A673 (cell line): ENCODE results near the gene GCC1. TPM values are rescaled to one million over a fixed set of nuclear protein-coding genes. Genes with fewer than 3 reads are reported as not detected.

Experiments used
- BruUV-seq: library from RNA; stranded (reverse); fragments of 400-500 nt; replicated peaks from 2 replicates; lab custom pipeline; 2021; lab: Mats Ljungman, UMichigan
- CTCF ChIA-PET: fragments of 300-600 bp; sonication (Branson Sonifier 250); formaldehyde crosslinking; loops from one replicate; lab custom pipeline; 2022; ENCODE audit warnings: antibody characterized with exemption; lab: Charles Lee
- POLR2A ChIA-PET: fragments of 300-600 bp; sonication (Branson Sonifier 250); formaldehyde crosslinking; loops from one replicate; lab custom pipeline; 2022; ENCODE audit warnings: antibody characterized with exemption; ENCODE audit not compliant: low non-redundant PET; lab: Charles Lee
- DNase-seq: peaks from one replicate; pipeline ENCODE4 v3.0.0-alpha.2; 2015; ENCODE audit warnings: low spot score
- H3K27ac ChIP-seq: fragments of 200-600 bp; sonication (generic); 2 replicates; pipeline ENCODE4 v1.5.1; 2016; ENCODE audit warnings: mixed run types, low read depth, mild to moderate bottlenecking, mixed read lengths, antibody characterized with exemption, low read length; ENCODE audit not compliant: poor library complexity, severe bottlenecking
- H3K27me3 ChIP-seq: fragments of 200-600 bp; sonication (generic); replicated peaks from 2 replicates; pipeline ENCODE4 v1.6.1; 2017; ENCODE audit warnings: mixed run types, low read depth, mild to moderate bottlenecking, mixed read lengths, antibody characterized with exemption, low read length; ENCODE audit not compliant: insufficient read depth, poor library complexity
- H3K36me3 ChIP-seq: fragments of 200-600 bp; sonication (generic); 2 replicates; pipeline ENCODE4 v1.6.1; 2016; ENCODE audit warnings: mixed run types, mild to moderate bottlenecking, mixed read lengths, antibody characterized with exemption, low read length; ENCODE audit not compliant: insufficient read depth, poor library complexity, severe bottlenecking
- H3K4me1 ChIP-seq: fragments of 200-600 bp; sonication (generic); 2 replicates; pipeline ENCODE4 v1.6.1; 2017; ENCODE audit warnings: mixed run types, mild to moderate bottlenecking, mixed read lengths, antibody characterized with exemption, low read length; ENCODE audit not compliant: insufficient read depth, poor library complexity, severe bottlenecking
- H3K4me3 ChIP-seq: fragments of 200-600 bp; sonication (generic); 2 replicates; pipeline ENCODE4 v1.5.1; 2016; ENCODE audit warnings: low read depth, mixed run types, mild to moderate bottlenecking, mixed read lengths, low read length; ENCODE audit not compliant: poor library complexity, severe bottlenecking
- H3K9me3 ChIP-seq: fragments of 200-600 bp; sonication (generic); 2 replicates; pipeline ENCODE4 v1.6.1; 2016; ENCODE audit warnings: mixed run types, low read depth, mild to moderate bottlenecking, mixed read lengths, antibody characterized with exemption, low read length; ENCODE audit not compliant: poor library complexity, severe bottlenecking
- EZH2 ChIP-seq: fragments of 200-600 bp; sonication (generic); IDR thresholded peaks from 2 replicates; pipeline ENCODE4 v1.6.1; 2017; ENCODE audit warnings: borderline replicate concordance, low read depth, mild to moderate bottlenecking, mixed read lengths, antibody characterized with exemption, low read length; ENCODE audit not compliant: poor library complexity, severe bottlenecking
- intact Hi-C: fragments of 100-400 bp; cut with micrococcal nuclease; formaldehyde crosslinking; loops from one replicate; pipeline ENCODE4 v1.10.0; 2022; ENCODE audit not compliant: unreplicated experiment
- total RNA-seq: library from RNA; stranded (reverse); gene quantifications from 2 replicates; pipeline ENCODE4 v1.2.3, GENCODE V29; 2021
- TF ChIP-seq, protein P1 (sequence below): fragments of 300-800, 200-600 bp; sonication (generic); conservative IDR thresholded peaks from 2 replicates; pipeline ENCODE4 v1.5.1; 2017; ENCODE audit warnings: low read depth, mild to moderate bottlenecking, antibody characterized with exemption, low read length, moderate library complexity, mixed read lengths

The GCC1 gene
- total RNA-seq, 1 experiment from 2014 or later = 15.2 TPM

DNA sequence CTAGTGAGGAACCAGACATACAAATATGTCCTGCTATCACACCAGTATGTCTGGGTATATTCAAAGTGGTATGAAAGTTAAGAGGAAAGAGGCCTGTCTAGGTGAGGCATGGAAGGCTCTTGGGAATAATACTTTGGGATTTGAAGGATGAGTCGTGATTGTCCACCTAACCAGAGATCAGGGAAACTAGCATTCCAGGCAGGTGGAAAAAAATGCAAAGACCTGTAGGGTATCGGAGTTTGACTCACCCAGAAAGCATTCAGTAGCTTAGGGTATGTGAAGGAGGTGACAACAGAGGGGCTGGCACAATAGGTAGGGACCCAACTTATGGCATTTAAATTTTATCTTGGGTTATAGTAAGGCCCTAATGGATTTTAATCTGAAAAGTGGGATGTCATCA is 950 bp upstream of the GCC1 start:
- no peaks in the 10 kb centered on the region for H3K9me3 ChIP-seq
- H3K4me3 ChIP-seq = no peak overlapping the region
- TF ChIP-seq EZH2 = no peak
- TF ChIP-seq, protein P1, sequence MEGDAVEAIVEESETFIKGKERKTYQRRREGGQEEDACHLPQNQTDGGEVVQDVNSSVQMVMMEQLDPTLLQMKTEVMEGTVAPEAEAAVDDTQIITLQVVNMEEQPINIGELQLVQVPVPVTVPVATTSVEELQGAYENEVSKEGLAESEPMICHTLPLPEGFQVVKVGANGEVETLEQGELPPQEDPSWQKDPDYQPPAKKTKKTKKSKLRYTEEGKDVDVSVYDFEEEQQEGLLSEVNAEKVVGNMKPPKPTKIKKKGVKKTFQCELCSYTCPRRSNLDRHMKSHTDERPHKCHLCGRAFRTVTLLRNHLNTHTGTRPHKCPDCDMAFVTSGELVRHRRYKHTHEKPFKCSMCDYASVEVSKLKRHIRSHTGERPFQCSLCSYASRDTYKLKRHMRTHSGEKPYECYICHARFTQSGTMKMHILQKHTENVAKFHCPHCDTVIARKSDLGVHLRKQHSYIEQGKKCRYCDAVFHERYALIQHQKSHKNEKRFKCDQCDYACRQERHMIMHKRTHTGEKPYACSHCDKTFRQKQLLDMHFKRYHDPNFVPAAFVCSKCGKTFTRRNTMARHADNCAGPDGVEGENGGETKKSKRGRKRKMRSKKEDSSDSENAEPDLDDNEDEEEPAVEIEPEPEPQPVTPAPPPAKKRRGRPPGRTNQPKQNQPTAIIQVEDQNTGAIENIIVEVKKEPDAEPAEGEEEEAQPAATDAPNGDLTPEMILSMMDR = no peak
- no peak overlapping the region for H3K27ac ChIP-seq
- peaks cover 17% of the 10 kb centered on the region for H3K4me1 ChIP-seq
- BruUV-seq = no TSS peak
- peaks cover 22% of the 10 kb centered on the region for H3K36me3 ChIP-seq
- ChIA-PET POLR2A (no interaction called here), CTCF (no interaction called here)
- intact Hi-C loops = loop anchor here (5.0 kb wide), 2 partner anchors 239 to 621 kb away; no protein-coding TSS in a partner anchor
- no peak for DNase-seq
- no peaks in the 10 kb centered on the region for H3K27me3 ChIP-seq

DNA sequence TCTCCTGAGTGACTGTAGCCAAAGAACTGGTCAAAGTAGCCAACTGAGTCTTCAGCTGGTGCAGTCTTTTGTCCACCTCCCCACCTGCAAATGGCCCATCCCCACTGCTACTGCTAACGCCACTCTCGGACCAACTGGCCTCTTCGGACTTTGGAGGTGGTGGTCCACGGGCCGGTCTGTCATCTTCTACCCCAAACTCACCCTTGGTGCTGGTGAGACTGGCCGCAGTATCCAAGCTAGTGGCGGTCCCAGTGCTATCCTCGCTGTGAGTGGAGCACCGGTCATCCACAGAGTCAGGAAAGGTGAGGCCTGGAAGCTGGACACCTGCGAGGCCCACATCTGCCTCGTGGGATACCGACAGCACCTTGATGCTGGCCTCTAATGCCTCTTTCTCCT is 750 bp downstream of the GCC1 start:
- H3K4me3 ChIP-seq = peak overlapping the region; percentile 90
- H3K36me3 ChIP-seq = peaks cover 10% of the 10 kb centered on the region
- H3K9me3 ChIP-seq = no peaks in the 10 kb centered on the region
- BruUV-seq = no TSS peak
- POLR2A ChIA-PET = no interaction called here
- peak overlapping the region; percentile 74 for H3K27ac ChIP-seq
- CTCF ChIA-PET = no interaction called here
- intact Hi-C loops = loop anchor here (5.0 kb wide), 2 partner anchors 237 to 623 kb away; no protein-coding TSS in a partner anchor
- DNase-seq = no peak
- H3K4me1 ChIP-seq = peaks cover 16% of the 10 kb centered on the region
- TF ChIP-seq, protein P1 = no peak
- no peak for TF ChIP-seq EZH2
- H3K27me3 ChIP-seq = no peaks in the 10 kb centered on the region

DNA sequence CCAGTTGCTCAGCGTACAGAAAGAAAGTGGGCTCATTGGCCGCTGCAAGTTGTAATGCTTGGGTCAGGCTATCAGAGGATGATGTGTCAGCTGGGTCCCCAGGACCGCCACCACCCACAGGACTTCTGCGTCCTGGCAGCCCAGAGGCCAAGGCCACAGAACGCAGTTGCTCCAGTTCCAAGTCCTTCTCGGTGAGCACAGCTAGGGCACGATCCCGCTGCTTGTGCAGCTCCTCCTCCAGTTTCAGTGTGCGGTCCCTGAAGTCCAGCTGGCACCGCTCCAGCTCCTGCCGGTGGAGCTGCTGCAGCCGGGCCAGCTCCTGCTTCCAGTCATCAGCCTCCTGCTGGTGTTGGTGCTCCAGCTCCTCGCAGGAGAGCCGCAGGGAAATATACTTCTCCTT is 3.0 kb downstream of the GCC1 start:
- H3K27ac ChIP-seq = no peak overlapping the region
- no peak for DNase-seq
- no peak overlapping the region for H3K4me3 ChIP-seq
- H3K27me3 ChIP-seq = no peaks in the 10 kb centered on the region
- ChIA-PET CTCF (no interaction called here), POLR2A (no interaction called here)
- peaks cover 8% of the 10 kb centered on the region for H3K4me1 ChIP-seq
- TF ChIP-seq, protein P1 = no peak
- no peak for TF ChIP-seq EZH2
- no TSS peak for BruUV-seq
- H3K9me3 ChIP-seq = no peaks in the 10 kb centered on the region
- intact Hi-C loops = no loop called here
- H3K36me3 ChIP-seq = peaks cover 8% of the 10 kb centered on the region
